ENCODE data around the gene CLEC19A. TPM values are rescaled to one million over a fixed set of nuclear protein-coding genes. Genes with fewer than 3 reads are reported as not detected.

CLEC19A gene
- total and polyA plus RNA-seq, 4 donors = not detected

GRCh38 chr16:19278403-19278802 lies 7.1 kb upstream of the CLEC19A start:
- H3K4me1 ChIP-seq (ENCODE audit: control insufficient read depth in 4 of 4, insufficient read depth in 4 of 4, low read length in 3 of 4) = peaks cover 0 to 3% (median 0%) of the 10 kb centered on the region in 4 donors
- no peak overlapping the region for H3K27ac ChIP-seq (ENCODE audit: low read depth in 1 of 2, low read length in 2 of 2)
- no peak overlapping the region for H3K9ac ChIP-seq (ENCODE audit: low read depth in 1 of 2, low read length in 2 of 2)
- H3K9me3 ChIP-seq (ENCODE audit: control insufficient read depth in 4 of 4, low read length in 3 of 4) = no peaks in the 10 kb centered on the region
- H3K36me3 ChIP-seq (ENCODE audit: control insufficient read depth in 4 of 4, insufficient read depth in 3 of 4, low read depth in 1 of 4, low read length in 3 of 4) = no peaks in the 10 kb centered on the region
- H3K27me3 ChIP-seq (ENCODE audit: control insufficient read depth in 4 of 4, insufficient read depth in 4 of 4, low read length in 3 of 4) = no peaks in the 10 kb centered on the region
- no peak overlapping the region for H3K4me3 ChIP-seq (ENCODE audit: low read depth in 1 of 3, low read length in 3 of 3)
- WGBS = 93% methylated on average over 2 of the region's 2 CpGs
- DNase-seq (ENCODE audit: low spot score) = no peak
- no peak for TF ChIP-seq REST (IDR thresholded peaks at IDR 0.05)

- 72% methylated on average over 2 of the region's 2 CpGs for WGBS
- peaks cover 0 to 3% (median 0%) of the 10 kb centered on the region in 4 donors for H3K4me1 ChIP-seq (ENCODE audit: control insufficient read depth in 4 of 4, insufficient read depth in 4 of 4, low read length in 3 of 4)
- no peak overlapping the region for H3K9ac ChIP-seq (ENCODE audit: low read depth in 1 of 2, low read length in 2 of 2)
- no peak overlapping the region for H3K4me3 ChIP-seq (ENCODE audit: low read depth in 1 of 3, low read length in 3 of 3)
- no peak overlapping the region for H3K27ac ChIP-seq (ENCODE audit: low read depth in 1 of 2, low read length in 2 of 2)
- TF ChIP-seq REST (IDR thresholded peaks at IDR 0.05) (no peak), FOXA1 (IDR thresholded peaks at IDR 0.05) (no peak), RAD21 (IDR thresholded peaks at IDR 0.05) (no peak), HNF4G (IDR thresholded peaks at IDR 0.05) (no peak), NR2F2 (IDR thresholded peaks at IDR 0.05) (no peak), GABPA (IDR thresholded peaks at IDR 0.05 in 1 of 2, conservative IDR thresholded peaks at IDR 0.05 in 1 of 2) (no peak), EGR1 (IDR thresholded peaks at IDR 0.05; ENCODE audit: low read depth in 2 of 2) (no peak), MAX (IDR thresholded peaks at IDR 0.05) (no peak)
- no peaks in the 10 kb centered on the region for H3K36me3 ChIP-seq (ENCODE audit: control insufficient read depth in 4 of 4, insufficient read depth in 3 of 4, low read depth in 1 of 4, low read length in 3 of 4)
- H3K27me3 ChIP-seq (ENCODE audit: control insufficient read depth in 4 of 4, insufficient read depth in 4 of 4, low read length in 3 of 4) = no peaks in the 10 kb centered on the region
- no peak for DNase-seq (ENCODE audit: low spot score)
- H3K9me3 ChIP-seq (ENCODE audit: control insufficient read depth in 4 of 4, low read length in 3 of 4) = no peaks in the 10 kb centered on the region
Observed at GRCh38 chr16:19281246-19281645, 4.3 kb upstream of the CLEC19A start.

- H3K9me3 ChIP-seq (ENCODE audit: control insufficient read depth in 4 of 4, low read length in 3 of 4) = no peaks in the 10 kb centered on the region
- H3K4me1 ChIP-seq (ENCODE audit: control insufficient read depth in 4 of 4, insufficient read depth in 4 of 4, low read length in 3 of 4) = peaks cover 0 to 3% (median 0%) of the 10 kb centered on the region in 4 donors
- DNase-seq (ENCODE audit: low spot score) = no peak
- no peak overlapping the region for H3K27ac ChIP-seq (ENCODE audit: low read depth in 1 of 2, low read length in 2 of 2)
- no peak overlapping the region for H3K9ac ChIP-seq (ENCODE audit: low read depth in 1 of 2, low read length in 2 of 2)
- H3K4me3 ChIP-seq (ENCODE audit: low read depth in 1 of 3, low read length in 3 of 3) = no peak overlapping the region
- TF ChIP-seq SP1 (IDR thresholded peaks at IDR 0.05) = no peak
- TF ChIP-seq FOXA1 (IDR thresholded peaks at IDR 0.05) = peak; percentile 45
- TF ChIP-seq MAX (IDR thresholded peaks at IDR 0.05) = peak; percentile 24
- no peak for TF ChIP-seq RAD21 (IDR thresholded peaks at IDR 0.05)
- peak; percentile 39 for TF ChIP-seq FOXA2 (IDR thresholded peaks at IDR 0.05)
- peak in 1 of 2 donors; percentile 68 for TF ChIP-seq RXRA (IDR thresholded peaks at IDR 0.05)
- TF ChIP-seq HNF4A (conservative IDR thresholded peaks at IDR 0.05) = peak in 1 of 2 donors; percentile 51
- TF ChIP-seq JUND (IDR thresholded peaks at IDR 0.05) = peak in 1 of 2 donors; percentile 21
- H3K27me3 ChIP-seq (ENCODE audit: control insufficient read depth in 4 of 4, insufficient read depth in 4 of 4, low read length in 3 of 4) = no peaks in the 10 kb centered on the region
- WGBS = 40% methylated on average over 3 of the region's 3 CpGs
- no peaks in the 10 kb centered on the region for H3K36me3 ChIP-seq (ENCODE audit: control insufficient read depth in 4 of 4, insufficient read depth in 3 of 4, low read depth in 1 of 4, low read length in 3 of 4)
Observed at GRCh38 chr16:19282101-19282500, 3.4 kb upstream of the CLEC19A start.

Measured in liver (tissue), 9 donors.